Lower leg skin (tissue), 3 donors: ENCODE data around the gene AMER1.

Experiments
- CTCF ChIP-seq, 3 donors: fragments of 450-650 bp; IDR thresholded peaks; one replicate each; pipeline ENCODE4 v1.5.1; 2016; ENCODE audit warnings: antibody characterized with exemption in 3 of 3, mild to moderate bottlenecking in 3 of 3, moderate library complexity in 2 of 3
- POLR2A ChIP-seq, 2 donors: fragments of 450-650 bp; IDR thresholded peaks; one replicate each; pipeline ENCODE4 v1.6.1; 2016 to 2017; ENCODE audit warnings: antibody characterized with exemption in 2 of 2, mild to moderate bottlenecking in 1 of 2, moderate library complexity in 1 of 2

GRCh38 chrX:64186974-64187761, 18.3 kb downstream of the AMER1 start:
- no peak for TF ChIP-seq CTCF (IDR thresholded peaks at IDR 0.05)
- TF ChIP-seq POLR2A (IDR thresholded peaks at IDR 0.05): no peak
